NCI-H2227 (cell line): ENCODE measurements around the gene NTN3.

ENCODE experiments used
- DNase-seq: peaks from one replicate; lab custom pipeline; 2025; ENCODE audit not compliant: unreplicated experiment; lab: John Stamatoyannopoulos, UW

Gene NTN3

GRCh38 chr16:2512735-2513404 is 41.8 kb downstream of the NTN3 start:
- no peak for DNase-seq

GRCh38 chr16:2513405-2514332 is 42.6 kb downstream of the NTN3 start, which contains the start of gene ATP6V0C:
Gene ATP6V0C (plus strand): TSS chr16:2513952. CDS start chr16:2514104, 152 bp downstream.
- DNase-seq = peak; percentile 96

- no peak for DNase-seq
These were observed 43.5 kb downstream of the NTN3 start for GRCh38 chr16:2514333-2515179.

GRCh38 chr16:2515180-2515851 is 44.2 kb downstream of the NTN3 start:
- no peak for DNase-seq

- DNase-seq = no peak
These were observed 45.5 kb downstream of the NTN3 start for GRCh38 chr16:2516391-2517240.

- DNase-seq = no peak
These were observed 47.0 kb downstream of the NTN3 start for GRCh38 chr16:2517954-2518605.

- no peak for DNase-seq
These were observed 48.0 kb downstream of the NTN3 start for GRCh38 chr16:2518823-2519710.

GRCh38 chr16:2519711-2520080 is 48.6 kb downstream of the NTN3 start:
- no peak for DNase-seq

- DNase-seq = peak; percentile 96
These were observed 49.1 kb downstream of the NTN3 start, which contains the start of gene AMDHD2 for GRCh38 chr16:2520097-2520783. Gene AMDHD2 (plus strand): TSS chr16:2520371. CDS start chr16:2520459, 88 bp downstream.

GRCh38 chr16:2520784-2521531 is 49.9 kb downstream of the NTN3 start:
- peak; percentile 45 for DNase-seq
